ENCODE results near the gene ULBP3. TPM values are rescaled to one million over a fixed set of nuclear protein-coding genes. Genes with fewer than 3 reads are reported as not detected.

Gene ULBP3
- total and polyA plus RNA-seq, 7 donors: 0.15 to 0.67 (median 0.36) TPM

DNA sequence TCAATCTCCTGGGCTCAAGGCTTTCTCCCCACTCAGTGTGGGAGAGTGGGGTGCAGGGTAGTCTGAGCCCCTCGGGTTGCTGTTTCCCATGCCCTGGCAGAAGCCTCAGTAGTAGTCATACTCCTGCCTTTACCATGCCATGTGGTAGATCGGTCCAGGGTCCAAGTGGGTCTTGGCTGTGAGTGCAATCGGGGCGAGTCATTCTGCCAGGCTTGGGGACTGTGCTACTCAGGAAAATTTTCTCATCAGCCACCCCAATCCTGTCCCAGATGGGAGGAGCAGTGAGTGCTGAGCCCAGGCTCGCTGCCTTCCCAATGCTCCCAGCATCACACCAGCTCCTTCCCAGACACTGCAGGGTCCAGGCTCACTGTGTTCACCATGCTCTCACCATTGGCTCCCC, 32.8 kb downstream of the ULBP3 start:
- H3K4me1 ChIP-seq: peaks cover 9% of the 10 kb centered on the region
- intact Hi-C loops (cut with DNase I): no loop called here
- H3K9me3 ChIP-seq: no peaks in the 10 kb centered on the region
- no peak overlapping the region for H3K4me3 ChIP-seq
- H3K36me3 ChIP-seq (ENCODE audit: insufficient read depth in 1 of 2, low read depth in 1 of 2): no peaks in the 10 kb centered on the region
- no peak overlapping the region for H3K27ac ChIP-seq
- peaks cover 2 to 60% (median 14%) of the 10 kb centered on the region in 3 donors for H3K27me3 ChIP-seq (ENCODE audit: insufficient read depth in 3 of 3, low read length in 2 of 3)
- TF ChIP-seq, protein P1, sequence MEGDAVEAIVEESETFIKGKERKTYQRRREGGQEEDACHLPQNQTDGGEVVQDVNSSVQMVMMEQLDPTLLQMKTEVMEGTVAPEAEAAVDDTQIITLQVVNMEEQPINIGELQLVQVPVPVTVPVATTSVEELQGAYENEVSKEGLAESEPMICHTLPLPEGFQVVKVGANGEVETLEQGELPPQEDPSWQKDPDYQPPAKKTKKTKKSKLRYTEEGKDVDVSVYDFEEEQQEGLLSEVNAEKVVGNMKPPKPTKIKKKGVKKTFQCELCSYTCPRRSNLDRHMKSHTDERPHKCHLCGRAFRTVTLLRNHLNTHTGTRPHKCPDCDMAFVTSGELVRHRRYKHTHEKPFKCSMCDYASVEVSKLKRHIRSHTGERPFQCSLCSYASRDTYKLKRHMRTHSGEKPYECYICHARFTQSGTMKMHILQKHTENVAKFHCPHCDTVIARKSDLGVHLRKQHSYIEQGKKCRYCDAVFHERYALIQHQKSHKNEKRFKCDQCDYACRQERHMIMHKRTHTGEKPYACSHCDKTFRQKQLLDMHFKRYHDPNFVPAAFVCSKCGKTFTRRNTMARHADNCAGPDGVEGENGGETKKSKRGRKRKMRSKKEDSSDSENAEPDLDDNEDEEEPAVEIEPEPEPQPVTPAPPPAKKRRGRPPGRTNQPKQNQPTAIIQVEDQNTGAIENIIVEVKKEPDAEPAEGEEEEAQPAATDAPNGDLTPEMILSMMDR (IDR thresholded peaks at IDR 0.05): no peak
- no peak for DNase-seq
- 69 to 83% (median 75%) methylated on average over 5 of the region's 5 CpGs for WGBS, 3 donors
- peak in 1 of 4 donors; percentile 34 for ATAC-seq

DNA sequence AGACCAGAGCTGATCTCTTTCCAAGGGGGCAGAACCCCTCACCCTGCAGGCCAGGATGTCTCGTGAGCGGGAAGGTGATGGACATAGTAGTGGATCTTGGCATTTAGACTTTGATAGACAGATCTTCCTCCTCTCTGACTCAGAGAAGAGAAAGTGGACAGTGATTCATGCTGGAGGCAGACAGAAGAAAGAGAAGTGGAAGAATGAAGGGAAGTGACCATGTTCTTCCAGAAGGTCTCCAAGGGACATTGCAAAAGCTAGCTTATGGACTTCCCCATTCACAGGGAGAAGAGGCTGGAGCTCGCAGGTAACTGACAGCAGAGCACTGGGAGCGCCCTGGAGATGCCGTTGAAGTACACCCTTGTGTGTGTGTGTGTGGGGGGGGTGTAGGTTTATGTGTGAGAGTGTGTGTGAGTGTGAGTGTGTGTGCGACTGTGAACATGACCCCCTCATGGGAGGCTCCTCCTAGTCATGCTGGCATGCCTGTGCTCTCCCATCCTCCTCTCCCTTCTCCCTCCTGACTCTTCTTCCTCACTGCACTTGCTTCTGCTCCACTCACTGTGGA, 35.6 kb downstream of the ULBP3 start:
- TF ChIP-seq, protein P1 (IDR thresholded peaks at IDR 0.05): no peak
- Histone ChIP-seq H3K36me3 (ENCODE audit: insufficient read depth in 1 of 2, low read depth in 1 of 2) (no peaks in the 10 kb centered on the region), H3K9me3 (no peaks in the 10 kb centered on the region), H3K4me3 (no peak overlapping the region), H3K4me1 (peaks cover 9% of the 10 kb centered on the region), H3K27ac (no peak overlapping the region), H3K27me3 (ENCODE audit: insufficient read depth in 3 of 3, low read length in 2 of 3) (peaks cover 2 to 34% (median 6%) of the 10 kb centered on the region in 3 donors)
- WGBS, 3 donors: 83 to 93% (median 89%) methylated on average over 6 of the region's 6 CpGs
- DNase-seq (no peak), ATAC-seq (peak in 1 of 4 donors; percentile 32)
- intact Hi-C loops (cut with DNase I): no loop called here

DNA sequence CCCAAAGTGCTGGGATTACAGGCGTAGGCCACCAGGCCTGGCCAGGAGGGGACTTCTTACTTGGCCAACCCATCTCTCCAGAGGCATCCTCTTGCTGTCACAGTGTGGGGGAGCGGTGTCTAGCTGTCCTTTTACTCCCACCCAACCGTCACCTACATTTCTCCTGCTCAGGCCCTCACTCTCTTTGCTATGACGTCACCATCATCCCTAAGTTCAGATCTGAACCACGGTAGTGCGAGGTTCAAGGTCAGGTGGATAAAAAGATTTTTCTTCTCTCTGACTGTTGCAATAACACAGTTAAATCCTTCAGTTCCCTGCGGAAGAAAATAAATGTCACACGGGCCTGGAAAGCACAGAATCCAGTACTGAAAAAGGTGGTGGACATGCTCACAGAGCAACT, 36.3 kb downstream of the ULBP3 start:
- no peak overlapping the region for H3K4me3 ChIP-seq
- peaks cover 4% of the 10 kb centered on the region for H3K4me1 ChIP-seq
- no peaks in the 10 kb centered on the region for H3K36me3 ChIP-seq (ENCODE audit: insufficient read depth in 1 of 2, low read depth in 1 of 2)
- TF ChIP-seq, protein P1 (IDR thresholded peaks at IDR 0.05): no peak
- DNase-seq (no peak), ATAC-seq (no peak)
- intact Hi-C loops (cut with DNase I): no loop called here
- 89 to 95% (median 92%) methylated on average over 8 of the region's 8 CpGs for WGBS, 3 donors
- H3K9me3 ChIP-seq: no peaks in the 10 kb centered on the region
- H3K27ac ChIP-seq: no peak overlapping the region
- peaks cover 0 to 27% (median 2%) of the 10 kb centered on the region in 3 donors for H3K27me3 ChIP-seq (ENCODE audit: insufficient read depth in 3 of 3, low read length in 2 of 3)

DNA sequence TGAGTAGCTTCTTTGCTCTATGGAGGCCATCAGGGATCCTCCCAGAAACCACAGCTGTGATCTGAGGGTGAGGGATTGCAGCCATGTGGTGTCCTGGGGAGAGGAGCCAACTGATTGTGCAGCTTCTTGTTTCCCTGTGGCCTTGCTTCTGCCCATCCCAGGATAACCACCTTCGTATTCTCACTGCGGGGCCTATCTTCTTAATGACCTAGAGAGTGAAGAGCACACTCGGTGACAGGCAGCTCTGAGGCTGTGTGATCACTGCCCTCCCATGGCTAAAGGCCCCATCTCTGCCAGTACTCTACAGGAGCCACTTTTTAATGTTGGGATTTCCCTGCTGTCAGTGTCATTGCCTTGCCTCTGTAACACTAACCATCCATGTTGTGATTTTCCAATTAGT, 38.3 kb downstream of the ULBP3 start:
- H3K27me3 ChIP-seq (ENCODE audit: insufficient read depth in 3 of 3, low read length in 2 of 3): peaks cover 0 to 22% (median 2%) of the 10 kb centered on the region in 3 donors

More for the DNA sequence above, 38.3 kb downstream of the ULBP3 start:
- intact Hi-C loops (cut with DNase I): no loop called here
- no peak for ATAC-seq
- WGBS, 3 donors: 71 to 73% (median 72%) methylated on average over 3 of the region's 3 CpGs
- TF ChIP-seq, protein P1 (IDR thresholded peaks at IDR 0.05): no peak
- Histone ChIP-seq H3K27ac (no peak overlapping the region), H3K9me3 (no peaks in the 10 kb centered on the region), H3K36me3 (ENCODE audit: insufficient read depth in 1 of 2, low read depth in 1 of 2) (no peaks in the 10 kb centered on the region), H3K4me3 (no peak overlapping the region), H3K4me1 (peaks cover 5% of the 10 kb centered on the region)
- no peak for DNase-seq
